IMR-90 (cell line): Measurements from ENCODE around the gene DMD.

Experiments used
- POLR2A ChIP-seq: IDR thresholded peaks from 2 replicates; pipeline ENCODE4 v1.6.1; 2012; ENCODE audit warnings: mild to moderate bottlenecking, low read depth, low read length
- SMC3 ChIP-seq: fragments of 150-350 bp; IDR thresholded peaks from 2 replicates; pipeline ENCODE4 v1.6.1; 2016; ENCODE audit warnings: low read depth, mild to moderate bottlenecking, antibody characterized with exemption, low read length, moderate library complexity
- TF ChIP-seq, protein P1 (sequence below): conservative IDR thresholded peaks from 2 replicates; pipeline ENCODE4 v1.5.1; 2012; ENCODE audit warnings: mild to moderate bottlenecking, low read depth, low read length, improper control_type of control experiment

DNA sequence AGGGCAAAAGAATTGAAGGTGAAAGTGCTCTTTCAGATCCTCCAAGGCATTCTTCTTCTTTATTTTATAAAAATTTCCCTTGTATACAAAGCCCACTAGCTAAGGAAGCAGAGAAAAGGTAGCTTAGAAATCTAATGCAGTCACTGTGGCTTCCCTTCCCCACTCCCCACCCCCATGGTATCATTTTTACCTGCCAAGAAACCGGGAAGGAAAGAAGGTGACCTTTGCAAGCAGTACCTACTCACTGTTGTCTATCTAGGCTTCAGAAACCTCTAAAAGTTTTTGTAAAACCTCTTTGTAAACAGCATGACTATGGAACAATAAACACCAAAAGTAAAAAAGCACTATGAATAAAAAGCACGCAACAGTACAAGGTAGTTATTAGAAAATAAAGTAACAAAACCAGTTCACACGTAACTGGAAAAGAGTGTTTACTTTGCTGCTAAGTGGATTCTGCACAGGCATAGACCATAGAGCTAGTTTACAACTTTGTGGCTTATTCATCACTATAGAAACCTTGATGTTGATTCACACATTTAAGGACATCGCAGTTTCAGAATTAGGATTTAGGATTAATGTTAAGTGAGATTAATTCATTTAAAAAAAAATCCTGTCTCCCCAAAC, 2029.9 kb downstream of the DMD start:
- no peak for TF ChIP-seq POLR2A
- TF ChIP-seq, protein P1, sequence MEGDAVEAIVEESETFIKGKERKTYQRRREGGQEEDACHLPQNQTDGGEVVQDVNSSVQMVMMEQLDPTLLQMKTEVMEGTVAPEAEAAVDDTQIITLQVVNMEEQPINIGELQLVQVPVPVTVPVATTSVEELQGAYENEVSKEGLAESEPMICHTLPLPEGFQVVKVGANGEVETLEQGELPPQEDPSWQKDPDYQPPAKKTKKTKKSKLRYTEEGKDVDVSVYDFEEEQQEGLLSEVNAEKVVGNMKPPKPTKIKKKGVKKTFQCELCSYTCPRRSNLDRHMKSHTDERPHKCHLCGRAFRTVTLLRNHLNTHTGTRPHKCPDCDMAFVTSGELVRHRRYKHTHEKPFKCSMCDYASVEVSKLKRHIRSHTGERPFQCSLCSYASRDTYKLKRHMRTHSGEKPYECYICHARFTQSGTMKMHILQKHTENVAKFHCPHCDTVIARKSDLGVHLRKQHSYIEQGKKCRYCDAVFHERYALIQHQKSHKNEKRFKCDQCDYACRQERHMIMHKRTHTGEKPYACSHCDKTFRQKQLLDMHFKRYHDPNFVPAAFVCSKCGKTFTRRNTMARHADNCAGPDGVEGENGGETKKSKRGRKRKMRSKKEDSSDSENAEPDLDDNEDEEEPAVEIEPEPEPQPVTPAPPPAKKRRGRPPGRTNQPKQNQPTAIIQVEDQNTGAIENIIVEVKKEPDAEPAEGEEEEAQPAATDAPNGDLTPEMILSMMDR, result no peak
- TF ChIP-seq SMC3, result no peak
